Activated naive CD4-positive, alpha-beta T cell treated with anti-CD3 and anti-CD28 coated beads for 36 hours (primary cell): ENCODE results near the gene PXN. TPM values are rescaled to one million over a fixed set of nuclear protein-coding genes. Genes with fewer than 3 reads are reported as not detected.
"Not testable (repeated sequence)": the region's sequence is repeated elsewhere in the genome, so short reads cannot be mapped to it uniquely, and the experiment has no call there.

Source experiments
- CTCF ChIA-PET: fragments of 350-600 bp; sonication (Branson Sonifier 250); formaldehyde crosslinking; loops from one replicate; lab custom pipeline; 2021; ENCODE audit warnings: antibody characterized with exemption; lab: Charles Lee
- DNase-seq: peaks from one replicate; pipeline ENCODE4 v3.0.0-alpha.2; 2020
- H3K27ac Mint-ChIP-seq: one replicate; pipeline ENCODE4 v1.8.0; 2021; ENCODE audit warnings: mild to moderate bottlenecking, mixed read lengths
- H3K27me3 Mint-ChIP-seq: one replicate; pipeline ENCODE4 v1.8.0; 2021; ENCODE audit warnings: low read depth, mixed read lengths
- H3K36me3 Mint-ChIP-seq: one replicate; pipeline ENCODE4 v1.8.0; 2021; ENCODE audit warnings: low read depth, mixed read lengths
- H3K4me1 Mint-ChIP-seq: one replicate; pipeline ENCODE4 v1.8.0; 2021; ENCODE audit warnings: low read depth, mixed read lengths
- H3K4me3 Mint-ChIP-seq: one replicate; pipeline ENCODE4 v1.8.0; 2021; ENCODE audit warnings: mild to moderate bottlenecking, moderate library complexity, mixed read lengths
- H3K9me3 Mint-ChIP-seq: one replicate; pipeline ENCODE4 v1.8.0; 2021; ENCODE audit warnings: mixed read lengths
- intact Hi-C: fragments of 100-400 bp; cut with micrococcal nuclease; formaldehyde crosslinking; loops from one replicate; pipeline ENCODE4 v1.15.1; 2023
- total RNA-seq, 2 experiments: library from RNA; stranded (reverse); gene quantifications; one replicate each; pipeline ENCODE4 v1.2.3, GENCODE V29; 2021

Gene PXN
- total RNA-seq, 2 experiments from 2014 or later = 109 to 112 TPM

DNA sequence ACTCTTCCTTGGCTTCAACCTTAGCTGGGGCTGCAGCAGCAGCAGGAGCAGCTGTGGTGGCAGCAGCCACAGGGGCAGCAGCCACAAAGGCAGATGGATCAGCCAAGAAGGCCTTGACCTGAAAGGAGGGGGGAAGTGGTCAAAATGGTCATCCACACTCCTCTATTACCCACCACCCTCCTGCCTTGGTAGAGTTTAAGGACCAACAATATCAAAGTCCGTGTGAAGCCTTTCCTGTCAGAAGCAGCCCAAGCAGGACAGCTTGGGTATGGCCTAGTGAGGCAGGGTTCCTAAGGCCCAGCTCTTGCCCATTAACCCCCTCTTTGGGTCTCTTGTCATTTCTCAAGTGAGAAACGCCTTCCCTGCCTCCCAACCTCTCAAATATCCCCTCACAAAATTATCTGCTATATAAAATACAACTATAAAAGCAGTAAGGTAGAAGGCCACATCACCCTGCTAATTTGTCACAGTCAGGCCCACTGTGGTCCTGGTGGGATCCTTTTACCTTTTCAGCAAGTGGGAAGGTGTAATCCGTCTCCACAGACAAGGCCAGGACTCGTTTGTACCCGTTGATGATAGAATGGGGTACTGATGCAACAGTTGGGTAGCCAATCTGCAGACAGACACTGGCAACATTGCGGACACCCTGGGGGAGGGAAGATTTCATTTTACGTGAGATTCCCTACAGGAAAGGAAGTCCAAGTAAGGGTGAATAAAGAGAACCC is 68.6 kb downstream of the PXN start:
- intact Hi-C loops, DNase-seq, H3K27me3 Mint-ChIP-seq, H3K9me3 Mint-ChIP-seq: not testable (repeated sequence)
- Mint-ChIP-seq H3K4me3 (peak overlapping the region; percentile 34), H3K27ac (peak overlapping the region; percentile 63), H3K36me3 (peaks cover 52% of the 10 kb centered on the region), H3K4me1 (peaks cover 50% of the 10 kb centered on the region)
- CTCF ChIA-PET = interaction anchor here (0.6 to 1.5 kb wide), 2 partner anchors 69 to 242 kb away, joined by 3 to 4 read pairs; no protein-coding TSS in a partner anchor

DNA sequence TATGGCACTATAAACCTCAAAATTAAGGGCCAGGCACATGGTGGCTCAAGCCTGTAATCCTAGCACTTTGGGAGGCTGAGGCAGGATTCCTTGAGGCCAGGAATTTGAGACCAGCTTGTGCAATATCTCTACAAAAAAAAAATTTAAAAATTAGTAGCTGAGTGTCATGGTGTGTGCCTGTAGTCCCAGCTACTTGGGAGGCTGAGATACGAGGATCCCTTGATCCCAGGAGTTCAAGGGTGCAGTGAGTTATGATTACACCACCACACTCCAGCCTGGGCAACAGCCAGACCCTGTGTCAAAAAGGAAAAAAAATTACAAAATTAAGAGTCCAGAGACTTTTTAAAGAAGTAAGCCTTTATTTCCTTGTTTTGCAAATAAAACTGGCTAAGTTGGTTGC is 69.2 kb downstream of the PXN start:
- peaks cover 52% of the 10 kb centered on the region for H3K36me3 Mint-ChIP-seq
- H3K27me3 Mint-ChIP-seq = no peaks in the 10 kb centered on the region
- intact Hi-C loops = no loop called here
- H3K27ac Mint-ChIP-seq = peak overlapping the region; percentile 91
- peaks cover 54% of the 10 kb centered on the region for H3K4me1 Mint-ChIP-seq
- no peak overlapping the region for H3K4me3 Mint-ChIP-seq
- CTCF ChIA-PET = no interaction called here
- no peak for DNase-seq
- no peaks in the 10 kb centered on the region for H3K9me3 Mint-ChIP-seq

GRCh38 chr12:120194534-120195395 is 70.8 kb downstream of the PXN start, which contains the start of gene GCN1:
Gene GCN1, minus strand, starts transcription at chr12:120194715. Its CDS starts 18 bp downstream, at chr12:120194697.
- Mint-ChIP-seq H3K4me1 (peaks cover 62% of the 10 kb centered on the region), H3K27me3 (no peaks in the 10 kb centered on the region), H3K36me3 (peaks cover 47% of the 10 kb centered on the region), H3K4me3 (peak within 1 kb of the TSS; percentile 86), H3K9me3 (no peaks in the 10 kb centered on the region), H3K27ac (peak within 1 kb of the TSS; percentile 91)
- CTCF ChIA-PET = no interaction called here
- intact Hi-C loops = no loop called here
- DNase-seq = peak; percentile 86

DNA sequence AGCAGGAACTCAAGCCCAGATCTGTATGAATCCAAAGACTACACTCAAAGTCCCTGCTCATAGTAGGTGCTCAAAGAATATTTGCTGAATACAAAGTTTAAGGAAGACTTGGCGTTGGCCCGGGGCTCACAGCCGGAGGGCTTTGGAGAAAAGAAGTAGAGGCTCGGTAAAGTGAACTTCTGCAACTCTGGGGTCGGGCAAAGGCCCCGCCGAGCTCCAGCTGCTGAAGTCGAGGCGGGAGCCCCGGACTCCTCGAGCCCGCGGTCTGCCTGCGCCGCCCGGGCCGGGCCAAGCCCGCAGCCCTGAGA is 71.3 kb downstream of the PXN start:
- no peak for DNase-seq
- intact Hi-C loops = no loop called here
- CTCF ChIA-PET = no interaction called here
- peak overlapping the region; percentile 78 for H3K27ac Mint-ChIP-seq
- peaks cover 58% of the 10 kb centered on the region for H3K4me1 Mint-ChIP-seq
- H3K4me3 Mint-ChIP-seq = peak overlapping the region; percentile 86
- H3K27me3 Mint-ChIP-seq = no peaks in the 10 kb centered on the region
- H3K9me3 Mint-ChIP-seq = no peaks in the 10 kb centered on the region
- H3K36me3 Mint-ChIP-seq = peaks cover 41% of the 10 kb centered on the region

DNA sequence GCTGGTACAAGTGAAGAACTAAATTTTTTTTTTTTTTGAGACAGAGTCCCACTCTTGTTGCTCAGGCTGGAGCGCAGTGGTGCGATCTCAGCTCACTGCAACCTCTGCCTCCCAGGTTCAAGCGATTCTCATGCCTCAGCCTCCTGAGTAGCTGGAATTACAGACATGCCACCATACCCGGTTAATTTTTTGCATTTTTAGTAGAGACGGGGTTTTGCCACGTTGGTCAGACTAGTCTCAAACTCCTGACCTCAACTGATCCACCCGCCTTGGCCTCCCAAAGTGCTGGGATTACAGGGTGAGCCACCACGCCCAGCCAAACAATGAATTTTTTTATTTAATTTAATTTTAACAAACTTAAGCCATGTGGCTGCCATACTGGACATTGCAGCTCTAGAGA is 72.2 kb downstream of the PXN start:
- Mint-ChIP-seq H3K4me1 (peaks cover 49% of the 10 kb centered on the region), H3K4me3 (peak overlapping the region; percentile 86), H3K36me3 (peaks cover 33% of the 10 kb centered on the region)
- DNase-seq, H3K27ac Mint-ChIP-seq, intact Hi-C loops, H3K9me3 Mint-ChIP-seq, H3K27me3 Mint-ChIP-seq: not testable (repeated sequence)
- CTCF ChIA-PET = interaction anchor here (0.7 kb wide), 1 partner anchor 8 kb away, joined by 3 read pairs; no protein-coding TSS in a partner anchor

DNA sequence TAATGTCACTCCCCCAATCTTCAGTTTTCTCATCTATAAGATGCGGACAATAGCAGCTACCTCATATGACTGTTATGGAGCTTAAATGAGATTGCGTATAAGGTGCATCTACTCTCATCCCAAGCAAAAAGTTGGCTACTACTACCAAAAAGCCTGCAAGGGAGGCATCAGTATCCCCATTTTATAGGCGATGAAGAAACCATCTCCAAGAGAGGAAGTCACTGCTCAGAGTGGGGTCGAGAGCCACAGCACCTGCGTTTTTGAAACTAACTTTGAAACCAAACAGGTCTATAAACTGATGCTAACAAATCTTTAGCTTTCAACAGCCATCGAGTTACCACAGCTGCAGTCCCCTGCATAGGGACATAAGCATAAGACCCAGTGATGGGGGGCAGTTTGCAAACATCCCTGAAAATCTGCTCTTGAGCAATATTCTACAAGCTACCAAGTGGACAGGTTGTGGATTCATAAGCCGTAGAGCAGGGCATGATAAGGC is 74.5 kb downstream of the PXN start:
- peaks cover 30% of the 10 kb centered on the region for H3K36me3 Mint-ChIP-seq
- H3K27ac Mint-ChIP-seq = no peak overlapping the region
- H3K4me3 Mint-ChIP-seq = no peak overlapping the region
- no peak for DNase-seq
- intact Hi-C loops = no loop called here
- CTCF ChIA-PET = interaction anchor here (1.4 to 1.5 kb wide), 2 partner anchors 10 to 37 kb away, joined by 4 to 5 read pairs; partner anchors contain the start of gene RPLP0
- H3K9me3 Mint-ChIP-seq = no peaks in the 10 kb centered on the region
- H3K27me3 Mint-ChIP-seq = no peaks in the 10 kb centered on the region
- H3K4me1 Mint-ChIP-seq = peaks cover 40% of the 10 kb centered on the region

DNA sequence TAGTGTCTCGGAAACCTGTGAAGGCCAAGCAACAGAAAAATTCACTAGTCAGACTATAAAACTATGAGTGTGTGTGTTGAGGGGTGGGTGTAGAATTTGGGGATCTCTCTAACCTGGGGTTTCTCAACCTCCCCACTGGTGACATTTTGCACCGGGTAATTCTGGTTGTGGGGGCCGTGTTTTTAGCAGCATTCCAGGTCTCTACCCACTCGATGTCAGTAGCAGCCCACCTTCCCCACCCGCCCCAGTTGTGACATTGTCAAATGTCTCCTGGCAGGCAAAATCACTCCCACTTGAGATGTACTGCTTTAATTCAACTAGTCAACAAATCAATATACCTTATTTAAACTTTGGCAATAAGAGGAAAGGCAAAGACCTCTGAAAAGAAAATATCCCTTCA is 75.1 kb downstream of the PXN start:
- H3K9me3 Mint-ChIP-seq = no peaks in the 10 kb centered on the region
- CTCF ChIA-PET = interaction anchor here (1.4 to 1.5 kb wide), 2 partner anchors 11 to 38 kb away, joined by 4 to 5 read pairs; partner anchors contain the start of gene RPLP0
- peaks cover 36% of the 10 kb centered on the region for H3K4me1 Mint-ChIP-seq
- no peaks in the 10 kb centered on the region for H3K27me3 Mint-ChIP-seq
- no peak overlapping the region for H3K27ac Mint-ChIP-seq
- no peak for DNase-seq
- intact Hi-C loops = no loop called here
- no peak overlapping the region for H3K4me3 Mint-ChIP-seq
- peaks cover 27% of the 10 kb centered on the region for H3K36me3 Mint-ChIP-seq

DNA sequence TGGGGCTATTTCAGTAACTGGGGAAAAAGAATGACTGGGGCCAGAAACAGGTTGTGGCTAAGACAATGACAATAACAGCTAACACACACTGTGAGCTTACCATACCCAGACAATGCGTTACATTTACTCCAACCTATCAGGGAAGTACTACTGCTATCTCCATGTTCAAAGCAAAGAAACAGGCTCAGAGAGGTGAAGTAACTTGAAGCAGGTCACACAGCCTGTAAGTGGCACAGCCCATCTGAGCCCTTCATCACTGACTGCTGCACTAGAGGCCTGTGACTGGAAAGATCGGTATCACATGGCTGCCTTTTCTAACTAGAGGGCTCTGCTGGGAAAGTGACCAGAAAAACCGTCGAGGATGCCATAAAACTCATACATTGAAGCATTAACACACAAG is 78.9 kb downstream of the PXN start:
- Mint-ChIP-seq H3K27ac (no peak overlapping the region), H3K4me3 (no peak overlapping the region), H3K27me3 (no peaks in the 10 kb centered on the region), H3K9me3 (no peaks in the 10 kb centered on the region), H3K4me1 (peaks cover 14% of the 10 kb centered on the region), H3K36me3 (peaks cover 41% of the 10 kb centered on the region)
- intact Hi-C loops = no loop called here
- DNase-seq = no peak
- CTCF ChIA-PET = interaction anchor here (0.6 to 0.7 kb wide), 2 partner anchors 16 to 83 kb away, joined by 4 read pairs; no protein-coding TSS in a partner anchor

DNA sequence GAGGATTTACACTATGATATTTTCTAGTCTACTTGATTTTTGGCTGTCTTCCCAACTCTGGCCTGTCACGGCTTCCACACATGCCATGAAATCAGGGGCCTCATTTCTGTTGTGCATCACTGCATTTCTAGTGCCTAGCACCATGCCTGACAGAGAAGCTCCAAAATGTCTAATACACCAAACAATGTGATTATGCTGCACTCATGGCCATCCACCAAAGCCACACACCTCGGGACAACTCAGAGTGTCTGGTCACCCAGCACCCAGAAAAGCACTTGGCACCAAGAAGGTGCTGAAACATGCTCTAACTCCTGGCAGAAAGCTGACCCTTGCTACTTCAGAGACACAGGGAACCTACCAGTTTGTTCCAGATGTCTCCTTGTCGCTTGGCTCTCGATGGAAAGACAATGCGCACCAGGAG is 82.3 kb downstream of the PXN start:
- intact Hi-C loops = no loop called here
- H3K4me3 Mint-ChIP-seq = no peak overlapping the region
- CTCF ChIA-PET = no interaction called here
- H3K36me3 Mint-ChIP-seq = peaks cover 38% of the 10 kb centered on the region
- no peak overlapping the region for H3K27ac Mint-ChIP-seq
- H3K9me3 Mint-ChIP-seq = no peaks in the 10 kb centered on the region
- H3K4me1 Mint-ChIP-seq = peaks cover 5% of the 10 kb centered on the region
- no peaks in the 10 kb centered on the region for H3K27me3 Mint-ChIP-seq
- DNase-seq = no peak

DNA sequence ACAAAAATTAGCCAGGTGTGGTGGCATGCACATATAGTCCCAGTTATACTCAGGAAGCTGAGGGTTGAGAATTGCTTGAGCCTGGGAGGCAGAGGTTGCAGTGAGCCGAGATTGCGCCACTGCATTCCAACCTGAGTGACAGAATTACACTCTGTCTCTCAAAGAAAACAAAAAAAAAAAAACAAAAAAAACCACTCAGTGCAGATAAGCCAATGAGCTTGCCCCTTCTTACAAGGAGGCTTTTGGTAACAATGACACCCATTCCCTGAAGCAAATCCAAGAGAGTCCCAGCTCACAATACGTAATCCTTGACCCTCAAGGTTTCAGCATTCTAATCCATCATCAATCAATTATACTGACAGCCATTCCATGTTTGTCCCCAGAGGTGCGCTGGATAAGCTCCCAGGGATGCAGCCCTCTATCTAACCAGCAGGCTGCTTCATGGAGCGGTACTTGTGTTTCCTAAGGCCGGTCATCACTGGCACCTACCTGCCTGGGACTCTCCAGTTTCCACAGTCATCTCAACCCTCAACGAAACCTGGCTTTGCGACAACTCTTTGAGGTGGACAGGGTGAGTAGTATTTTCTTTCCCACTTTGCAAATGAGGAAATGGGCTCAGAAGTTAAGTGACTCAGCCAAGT is 83.4 kb downstream of the PXN start:
- H3K27ac Mint-ChIP-seq = no peak overlapping the region
- peaks cover 5% of the 10 kb centered on the region for H3K4me1 Mint-ChIP-seq
- no peaks in the 10 kb centered on the region for H3K9me3 Mint-ChIP-seq
- no peak overlapping the region for H3K4me3 Mint-ChIP-seq
- CTCF ChIA-PET = interaction anchor here (0.6 kb wide), 1 partner anchor 20 kb away, joined by 3 read pairs; no protein-coding TSS in a partner anchor
- H3K27me3 Mint-ChIP-seq = no peaks in the 10 kb centered on the region
- H3K36me3 Mint-ChIP-seq = peaks cover 44% of the 10 kb centered on the region
- no peak for DNase-seq
- intact Hi-C loops = no loop called here

GRCh38 chr12:120180975-120181374 is 84.6 kb downstream of the PXN start:
- no peak for DNase-seq
- Mint-ChIP-seq H3K27me3 (no peaks in the 10 kb centered on the region), H3K36me3 (peaks cover 41% of the 10 kb centered on the region), H3K27ac (no peak overlapping the region), H3K4me1 (peaks cover under 1% of the 10 kb centered on the region), H3K4me3 (no peak overlapping the region), H3K9me3 (no peaks in the 10 kb centered on the region)
- intact Hi-C loops = no loop called here
- CTCF ChIA-PET = no interaction called here

- intact Hi-C loops = loop anchor here (5.0 kb wide), 1 partner anchor 33 kb away; no protein-coding TSS in a partner anchor
- no peaks in the 10 kb centered on the region for H3K27me3 Mint-ChIP-seq
- CTCF ChIA-PET = no interaction called here
- no peaks in the 10 kb centered on the region for H3K4me1 Mint-ChIP-seq
- no peak overlapping the region for H3K4me3 Mint-ChIP-seq
- DNase-seq = no peak
- no peak overlapping the region for H3K27ac Mint-ChIP-seq
- H3K36me3 Mint-ChIP-seq = peaks cover 43% of the 10 kb centered on the region
- no peaks in the 10 kb centered on the region for H3K9me3 Mint-ChIP-seq
These were observed 90.0 kb downstream of the PXN start for GRCh38 chr12:120175537-120175936.
